Measurements from ENCODE around the gene OGA.

The OGA gene

GRCh38 chr10:101818872-101819633, 809 bp upstream of the OGA start:
- no peak for DNase-seq (ENCODE audit: low read depth in 2 of 2)
- H3K4me3 ChIP-seq (replicated peaks in 1 of 2; ENCODE audit: low read depth in 2 of 2, low read length in 2 of 2), result peak overlapping the region; percentile 25 to 48
- no peak for TF ChIP-seq CTCF (IDR thresholded peaks at IDR 0.05; ENCODE audit: low read depth, low read length)

- TF ChIP-seq CTCF (IDR thresholded peaks at IDR 0.05; ENCODE audit: low read depth, low read length), result no peak
- peak; percentile 97 to 98 for DNase-seq (ENCODE audit: low read depth in 2 of 2)
- peak overlapping the region; percentile 95 to 99 for H3K4me3 ChIP-seq (replicated peaks in 1 of 2; ENCODE audit: low read depth in 2 of 2, low read length in 2 of 2)
Measured at GRCh38 chr10:101817337-101818118, 716 bp downstream of the OGA start.

DNA sequence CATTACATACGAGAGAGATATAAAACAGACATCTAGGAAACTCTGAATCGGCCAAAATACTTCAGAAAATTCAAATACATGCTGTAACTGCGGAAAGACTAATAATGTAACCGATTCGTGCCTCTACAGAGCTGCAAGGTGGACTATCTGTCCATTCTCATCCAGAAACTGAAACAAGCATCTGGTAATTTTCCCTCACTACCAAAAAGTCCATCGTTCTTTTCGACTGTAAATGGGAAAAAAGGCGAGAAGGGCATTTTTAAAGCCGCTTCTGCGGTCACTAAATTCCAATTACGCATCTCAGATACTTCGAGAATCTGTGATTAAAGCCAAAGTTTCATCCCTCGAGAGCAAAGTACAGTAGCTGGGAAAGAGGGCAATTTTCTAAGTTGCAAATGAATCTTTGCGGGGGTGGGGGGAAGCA, 1.3 kb downstream of the OGA start:
- no peak for DNase-seq (ENCODE audit: low read depth in 2 of 2)
- TF ChIP-seq CTCF (IDR thresholded peaks at IDR 0.05; ENCODE audit: low read depth, low read length), result no peak
- peak overlapping the region; percentile 95 to 99 for H3K4me3 ChIP-seq (replicated peaks in 1 of 2; ENCODE audit: low read depth in 2 of 2, low read length in 2 of 2)

DNA sequence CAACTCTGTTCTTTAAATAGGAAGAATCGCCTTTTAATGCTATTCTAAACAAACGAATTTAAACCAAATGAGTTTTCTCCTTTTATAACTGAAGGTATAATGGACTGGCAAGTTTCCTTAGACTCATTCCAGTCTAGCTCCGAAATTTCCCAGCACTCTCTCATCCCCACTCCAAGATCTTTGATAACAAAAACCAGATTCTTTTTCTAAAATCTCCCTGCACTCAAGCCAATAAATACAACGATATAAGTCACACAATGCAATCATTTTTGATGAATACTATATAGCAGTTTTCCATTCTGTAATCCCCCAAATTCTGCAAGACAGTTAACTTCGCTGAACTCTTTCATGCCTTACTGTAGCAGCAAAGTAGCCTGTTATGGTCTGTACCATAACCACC, 1.9 kb downstream of the OGA start:
- peak overlapping the region; percentile 95 to 99 for H3K4me3 ChIP-seq (replicated peaks in 1 of 2; ENCODE audit: low read depth in 2 of 2, low read length in 2 of 2)

GRCh38 chr10:101814466-101815071, 3.7 kb downstream of the OGA start:
- H3K4me3 ChIP-seq (replicated peaks in 1 of 2; ENCODE audit: low read depth in 2 of 2, low read length in 2 of 2), result peak overlapping the region; percentile 95 to 99
- DNase-seq (ENCODE audit: low read depth in 2 of 2), result no peak
- TF ChIP-seq CTCF (IDR thresholded peaks at IDR 0.05; ENCODE audit: low read depth, low read length), result no peak

More for the DNA sequence above, 1.9 kb downstream of the OGA start:
- TF ChIP-seq CTCF (IDR thresholded peaks at IDR 0.05; ENCODE audit: low read depth, low read length), result no peak
- DNase-seq (ENCODE audit: low read depth in 2 of 2), result no peak

DNA sequence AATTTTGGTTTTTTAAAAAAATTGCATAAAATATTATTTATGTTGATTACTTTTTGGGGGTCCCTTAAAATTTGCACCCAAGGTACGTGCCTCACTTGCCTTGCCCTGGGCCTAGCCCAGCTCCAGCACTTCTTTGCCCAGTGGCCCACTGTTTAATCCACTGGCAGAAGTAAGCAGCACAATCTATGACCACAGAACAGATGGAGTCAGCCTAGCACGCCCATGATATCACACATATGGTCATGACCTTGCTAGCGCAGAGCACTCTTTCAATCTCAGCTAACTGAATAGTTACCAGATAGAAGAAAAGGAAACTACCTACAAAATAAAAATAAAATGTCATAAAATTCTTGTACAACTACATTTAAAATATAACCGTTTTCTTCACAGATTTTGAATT, 5.6 kb downstream of the OGA start:
- TF ChIP-seq CTCF (IDR thresholded peaks at IDR 0.05; ENCODE audit: low read depth, low read length), result no peak
- H3K4me3 ChIP-seq (replicated peaks in 1 of 2; ENCODE audit: low read depth in 2 of 2, low read length in 2 of 2), result no peak overlapping the region
- no peak for DNase-seq (ENCODE audit: low read depth in 2 of 2)

Measured in cardiac fibroblast (primary cell).